Measurements from ENCODE around the gene ZNF471.

Gene ZNF471

GRCh38 chr19:56573914-56574313 is 66.3 kb downstream of the ZNF471 start:
- DNase-seq (ENCODE audit: low read depth): no peak

GRCh38 chr19:56577719-56578602 is 70.3 kb downstream of the ZNF471 start:
- no peak for DNase-seq (ENCODE audit: low read depth)

Data from CMK (cell line).